ENCODE data around the gene OTOGL. TPM values are rescaled to one million over a fixed set of nuclear protein-coding genes. Genes with fewer than 3 reads are reported as not detected.

The OTOGL gene
- total and polyA plus RNA-seq, 4 donors, result 0.09 to 0.71 (median 0.21) TPM

GRCh38 chr12:80269803-80270552 is 170.6 kb downstream of the OTOGL start:
- Histone ChIP-seq H3K36me3 (ENCODE audit: control insufficient read depth in 4 of 4, insufficient read depth in 4 of 4, low read length in 4 of 4) (no peaks in the 10 kb centered on the region), H3K4me1 (ENCODE audit: control insufficient read depth in 5 of 5, insufficient read depth in 5 of 5, low read length in 5 of 5) (peaks cover 0 to 13% (median 0%) of the 10 kb centered on the region in 5 donors), H3K4me3 (no peak overlapping the region), H3K9ac (ENCODE audit: insufficient read depth in 1 of 2, low read length in 2 of 2) (no peak overlapping the region), H3K27ac (ENCODE audit: low read depth in 1 of 2, low read length in 1 of 2) (no peak overlapping the region), H3K9me3 (ENCODE audit: control insufficient read depth in 4 of 4, insufficient read depth in 3 of 4, low read length in 3 of 4) (no peaks in the 10 kb centered on the region), H3K27me3 (ENCODE audit: control insufficient read depth in 3 of 3, insufficient read depth in 3 of 3, low read length in 2 of 3) (no peaks in the 10 kb centered on the region)
- WGBS, 2 donors, result 28 to 33% methylated on average over 5 of the region's 5 CpGs
- TF ChIP-seq CTCF (IDR thresholded peaks at IDR 0.05; ENCODE audit: control extremely low read depth, extremely low read depth), result peak; percentile 27
- DNase-seq, result peak in 2 of 3 donors; percentile 69 to 77
- peak; percentile 35 for ATAC-seq (ENCODE audit: insufficient read depth, low FRiP score)

GRCh38 chr12:80271780-80272179 is 172.4 kb downstream of the OTOGL start:
- Histone ChIP-seq H3K9me3 (ENCODE audit: control insufficient read depth in 4 of 4, insufficient read depth in 3 of 4, low read length in 3 of 4) (no peaks in the 10 kb centered on the region), H3K36me3 (ENCODE audit: control insufficient read depth in 4 of 4, insufficient read depth in 4 of 4, low read length in 4 of 4) (no peaks in the 10 kb centered on the region), H3K9ac (ENCODE audit: insufficient read depth in 1 of 2, low read length in 2 of 2) (no peak overlapping the region), H3K4me3 (no peak overlapping the region), H3K27me3 (ENCODE audit: control insufficient read depth in 3 of 3, insufficient read depth in 3 of 3, low read length in 2 of 3) (no peaks in the 10 kb centered on the region), H3K4me1 (ENCODE audit: control insufficient read depth in 5 of 5, insufficient read depth in 5 of 5, low read length in 5 of 5) (peaks cover 0 to 10% (median 0%) of the 10 kb centered on the region in 5 donors), H3K27ac (ENCODE audit: low read depth in 1 of 2, low read length in 1 of 2) (no peak overlapping the region)
- no peak for TF ChIP-seq CTCF (IDR thresholded peaks at IDR 0.05; ENCODE audit: control extremely low read depth, extremely low read depth)
- ATAC-seq (ENCODE audit: insufficient read depth, low FRiP score) (no peak), DNase-seq (no peak)

- no peak for TF ChIP-seq CTCF (IDR thresholded peaks at IDR 0.05; ENCODE audit: control extremely low read depth, extremely low read depth)
- H3K4me3 ChIP-seq, result no peak overlapping the region
- H3K9ac ChIP-seq (ENCODE audit: insufficient read depth in 1 of 2, low read length in 2 of 2), result no peak overlapping the region
- ATAC-seq (ENCODE audit: insufficient read depth, low FRiP score), result no peak
- 85 to 87% methylated on average over 3 of the region's 3 CpGs for WGBS, 2 donors
- no peaks in the 10 kb centered on the region for H3K36me3 ChIP-seq (ENCODE audit: control insufficient read depth in 4 of 4, insufficient read depth in 4 of 4, low read length in 4 of 4)
- H3K9me3 ChIP-seq (ENCODE audit: control insufficient read depth in 4 of 4, insufficient read depth in 3 of 4, low read length in 3 of 4), result no peaks in the 10 kb centered on the region
- H3K4me1 ChIP-seq (ENCODE audit: control insufficient read depth in 5 of 5, insufficient read depth in 5 of 5, low read length in 5 of 5), result peaks cover 0 to 9% (median 0%) of the 10 kb centered on the region in 5 donors
- H3K27me3 ChIP-seq (ENCODE audit: control insufficient read depth in 3 of 3, insufficient read depth in 3 of 3, low read length in 2 of 3), result no peaks in the 10 kb centered on the region
- DNase-seq, result no peak
- no peak overlapping the region for H3K27ac ChIP-seq (ENCODE audit: low read depth in 1 of 2, low read length in 1 of 2)
Measured at GRCh38 chr12:80272387-80272915, 173.1 kb downstream of the OTOGL start.
